Hepatocyte (in vitro differentiated cells): Measurements from ENCODE around the gene PARP1. TPM values are rescaled to one million over a fixed set of nuclear protein-coding genes. Genes with fewer than 3 reads are reported as not detected.

ENCODE experiments used
- DNase-seq: peaks from one replicate; pipeline ENCODE4 v3.0.0-alpha.2; 2016; ENCODE audit warnings: low spot score
- H2AFZ ChIP-seq: fragments of 200-600 bp; sonication (generic); 2 replicates; pipeline ENCODE4 v1.6.0; 2016; ENCODE audit warnings: antibody characterized with exemption, mild to moderate bottlenecking
- H3K27ac ChIP-seq: fragments of 200-600 bp; sonication (generic); 2 replicates; pipeline ENCODE4 v1.5.1; 2016; ENCODE audit warnings: mild to moderate bottlenecking
- H3K27me3 ChIP-seq: fragments of 200-600 bp; sonication (generic); 2 replicates; pipeline ENCODE4 v1.6.1; 2016
- H3K36me3 ChIP-seq: fragments of 200-600 bp; sonication (generic); replicated peaks from 2 replicates; pipeline ENCODE4 v1.5.1; 2016; ENCODE audit warnings: low read depth; ENCODE audit not compliant: insufficient read depth
- H3K4me1 ChIP-seq: fragments of 200-600 bp; sonication (generic); 2 replicates; pipeline ENCODE4 v1.5.1; 2016; ENCODE audit warnings: mild to moderate bottlenecking, moderate library complexity; ENCODE audit not compliant: insufficient read depth
- H3K4me2 ChIP-seq: fragments of 200-600 bp; sonication (generic); 2 replicates; pipeline ENCODE4 v1.6.0; 2016
- H3K4me3 ChIP-seq: fragments of 200-600 bp; sonication (generic); 2 replicates; pipeline ENCODE4 v1.5.1; 2016; ENCODE audit warnings: mild to moderate bottlenecking
- H3K79me2 ChIP-seq: fragments of 200-600 bp; sonication (generic); 2 replicates; pipeline ENCODE4 v1.6.0; 2017; ENCODE audit warnings: mild to moderate bottlenecking
- H3K9me2 ChIP-seq: fragments of 200-600 bp; sonication (generic); replicated peaks from 2 replicates; pipeline ENCODE4 v1.6.0; 2017; ENCODE audit warnings: mild to moderate bottlenecking; ENCODE audit not compliant: insufficient read depth
- H3K9me3 ChIP-seq: fragments of 200-600 bp; sonication (generic); 2 replicates; pipeline ENCODE4 v1.5.1; 2016; ENCODE audit warnings: low read depth, mild to moderate bottlenecking
- H4K20me1 ChIP-seq: fragments of 200-600 bp; sonication (generic); 2 replicates; pipeline ENCODE4 v1.6.0; 2016; ENCODE audit warnings: mild to moderate bottlenecking; ENCODE audit not compliant: insufficient read depth, poor library complexity, severe bottlenecking
- CTCF ChIP-seq: fragments of 200-600 bp; sonication (generic); IDR thresholded peaks from 2 replicates; pipeline ENCODE4 v1.5.1; 2016; ENCODE audit warnings: antibody characterized with exemption, mild to moderate bottlenecking; ENCODE audit not compliant: poor library complexity
- EZH2 ChIP-seq: fragments of 200-600 bp; sonication (generic); IDR thresholded peaks from 2 replicates; pipeline ENCODE4 v1.6.1; 2016; ENCODE audit warnings: antibody characterized with exemption, mild to moderate bottlenecking, borderline replicate concordance
- EZH2phosphoT487 ChIP-seq: fragments of 200-600 bp; sonication (generic); IDR thresholded peaks from one replicate; pipeline ENCODE4 v1.6.1; 2018; ENCODE audit warnings: antibody characterized with exemption, mild to moderate bottlenecking, low read depth, moderate library complexity; ENCODE audit not compliant: unreplicated experiment, severe bottlenecking
- WGBS: methylation state at CpG from one replicate; pipeline ENCODE4 v1.1.6; 2016; ENCODE audit warnings: low lambda C conversion rate; ENCODE audit errors: missing lambda C conversion rate; 5-methylcytosine and 5-hydroxymethylcytosine counted together
- polyA plus RNA-seq: library from polyadenylated mRNA; unstranded; fragments of >200 nt; fragmentation: Nextera tagmentation; extraction: Ambion mirVana; gene quantifications from 2 replicates; pipeline ENCODE4 v1.2.1, GENCODE V29; 2016
- total RNA-seq: library from RNA; depleted of rRNA; stranded (reverse); fragments of >200 nt; gene quantifications from 2 replicates; pipeline ENCODE4 v1.2.3, GENCODE V29; 2014

PARP1 gene
- total and polyA plus RNA-seq, 2 experiments from 2014 or later, result 59.7 to 93.0 TPM

DNA sequence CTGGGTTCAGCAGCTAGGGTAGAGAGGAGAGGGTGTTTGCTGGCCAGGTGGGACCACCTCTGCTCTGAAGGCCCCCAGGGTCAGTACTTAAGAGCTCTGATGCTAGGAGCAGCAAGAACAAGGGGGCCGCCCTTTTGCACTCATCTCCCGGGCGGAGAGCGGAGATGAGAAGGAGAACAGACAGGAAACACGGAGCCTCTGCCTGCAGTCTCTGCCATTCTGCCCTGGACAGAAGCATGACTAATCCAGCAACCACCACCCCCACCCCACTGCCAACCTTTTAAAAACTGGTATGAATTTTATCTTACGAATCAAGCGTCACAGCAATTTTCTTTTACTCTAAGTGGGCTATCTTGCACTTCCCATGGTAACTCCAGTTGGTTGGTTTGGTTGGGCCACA, 34.5 kb downstream of the PARP1 start:
- no peaks in the 10 kb centered on the region for H3K9me3 ChIP-seq
- no peaks in the 10 kb centered on the region for H3K36me3 ChIP-seq
- H3K4me2 ChIP-seq, result no peak overlapping the region
- no peaks in the 10 kb centered on the region for H3K79me2 ChIP-seq
- no peak for DNase-seq
- H4K20me1 ChIP-seq, result no peaks in the 10 kb centered on the region
- H3K9me2 ChIP-seq, result no peaks in the 10 kb centered on the region
- H2AFZ ChIP-seq, result no peak overlapping the region
- TF ChIP-seq CTCF (no peak), EZH2phosphoT487 (no peak), EZH2 (no peak)
- H3K27ac ChIP-seq, result no peak overlapping the region
- 77% methylated on average over 7 of the region's 7 CpGs for WGBS
- no peaks in the 10 kb centered on the region for H3K27me3 ChIP-seq
- no peak overlapping the region for H3K4me3 ChIP-seq
- no peaks in the 10 kb centered on the region for H3K4me1 ChIP-seq

DNA sequence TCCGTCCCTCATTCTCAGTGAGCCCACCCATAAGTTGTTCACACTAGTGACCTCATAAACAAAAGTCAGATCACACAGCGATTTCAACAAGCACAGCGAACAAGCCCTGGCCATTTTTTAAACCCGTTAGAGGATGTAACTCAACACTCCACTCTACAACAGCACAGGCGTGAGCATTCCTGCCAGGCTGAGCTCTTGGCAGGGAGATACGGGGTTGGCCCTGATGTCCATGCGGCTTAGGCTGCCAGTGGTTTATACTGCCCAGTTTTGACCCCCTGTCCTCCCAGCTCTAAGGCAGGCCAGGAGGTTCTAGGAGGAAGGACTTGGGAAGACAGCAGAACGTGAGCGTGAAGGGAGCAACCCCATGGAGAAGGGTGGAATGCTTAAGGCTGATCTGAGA, 35.0 kb downstream of the PARP1 start:
- no peaks in the 10 kb centered on the region for H3K9me2 ChIP-seq
- no peak overlapping the region for H3K27ac ChIP-seq
- TF ChIP-seq EZH2, result no peak
- no peak for TF ChIP-seq EZH2phosphoT487
- TF ChIP-seq CTCF, result no peak
- no peak overlapping the region for H3K4me3 ChIP-seq
- no peaks in the 10 kb centered on the region for H3K27me3 ChIP-seq
- H3K4me1 ChIP-seq, result no peaks in the 10 kb centered on the region
- H4K20me1 ChIP-seq, result no peaks in the 10 kb centered on the region
- no peaks in the 10 kb centered on the region for H3K36me3 ChIP-seq
- H3K4me2 ChIP-seq, result no peak overlapping the region
- 97% methylated on average over 9 of the region's 9 CpGs for WGBS
- no peak overlapping the region for H2AFZ ChIP-seq
- no peak for DNase-seq
- H3K79me2 ChIP-seq, result no peaks in the 10 kb centered on the region
- no peaks in the 10 kb centered on the region for H3K9me3 ChIP-seq

- Histone ChIP-seq H3K4me3 (no peak overlapping the region), H3K27me3 (no peaks in the 10 kb centered on the region), H3K79me2 (no peaks in the 10 kb centered on the region), H4K20me1 (no peaks in the 10 kb centered on the region), H3K4me2 (no peak overlapping the region), H3K27ac (no peak overlapping the region), H3K9me3 (no peaks in the 10 kb centered on the region), H3K4me1 (no peaks in the 10 kb centered on the region), H2AFZ (no peak overlapping the region), H3K36me3 (no peaks in the 10 kb centered on the region), H3K9me2 (no peaks in the 10 kb centered on the region)
- WGBS, result 98% methylated on average over 11 of the region's 11 CpGs
- DNase-seq, result no peak
- TF ChIP-seq EZH2phosphoT487 (no peak), EZH2 (no peak), CTCF (no peak)
Measured at GRCh38 chr1:226371866-226372490, 35.9 kb downstream of the PARP1 start.
